Liver (tissue), 9 donors: ENCODE measurements around the gene ASAP2. TPM values are rescaled to one million over a fixed set of nuclear protein-coding genes. Genes with fewer than 3 reads are reported as not detected.

Experiments
- DNase-seq: peaks from one replicate; pipeline ENCODE4 v3.0.0-alpha.2; 2017; ENCODE audit warnings: low spot score
- H3K27ac ChIP-seq, 2 donors: one replicate each; pipeline ENCODE4 v1.7.0; 2013; ENCODE audit warnings: inconsistent platforms in 2 of 2, low read length in 2 of 2, control low read depth in 1 of 2, low read depth in 1 of 2, mild to moderate bottlenecking in 1 of 2
- H3K27me3 ChIP-seq, 4 donors: one replicate each; pipeline versions ENCODE4 v1.6.1 to v1.7.0; 2013; ENCODE audit warnings: low read length in 3 of 4, inconsistent platforms in 1 of 4, mild to moderate bottlenecking in 1 of 4, moderate library complexity in 1 of 4; ENCODE audit not compliant: control insufficient read depth in 4 of 4, insufficient read depth in 4 of 4
- H3K36me3 ChIP-seq, 4 donors: one replicate each; pipeline versions ENCODE4 v1.6.1 to v1.7.0; 2013; ENCODE audit warnings: low read length in 3 of 4, mild to moderate bottlenecking in 3 of 4, low read depth in 1 of 4, moderate library complexity in 1 of 4; ENCODE audit not compliant: control insufficient read depth in 4 of 4, insufficient read depth in 3 of 4
- H3K4me1 ChIP-seq, 4 donors: one replicate each; pipeline versions ENCODE4 v1.6.1 to v1.7.0; 2013; ENCODE audit warnings: low read length in 3 of 4, mild to moderate bottlenecking in 3 of 4, moderate library complexity in 1 of 4; ENCODE audit not compliant: control insufficient read depth in 4 of 4, insufficient read depth in 4 of 4
- H3K4me3 ChIP-seq, 3 donors: one replicate each; pipeline versions ENCODE4 v1.6.1 to v1.7.0; 2013; ENCODE audit warnings: low read length in 3 of 3, control low read depth in 1 of 3, low read depth in 1 of 3, mild to moderate bottlenecking in 1 of 3
- H3K9ac ChIP-seq, 2 donors: one replicate each; pipeline ENCODE4 v1.7.0; 2013; ENCODE audit warnings: low read length in 2 of 2, mild to moderate bottlenecking in 2 of 2, moderate library complexity in 2 of 2, control low read depth in 1 of 2, low read depth in 1 of 2
- H3K9me3 ChIP-seq, 4 donors: one replicate each; pipeline versions ENCODE4 v1.6.1 to v1.7.0; 2013; ENCODE audit warnings: low read length in 3 of 4; ENCODE audit not compliant: control insufficient read depth in 4 of 4
- ATF3 ChIP-seq: IDR thresholded peaks from 2 replicates; pipeline ENCODE4 v1.6.1; 2016; ENCODE audit warnings: antibody characterized with exemption
- CTCF ChIP-seq: fragments of 150-350 bp; IDR thresholded peaks from 2 replicates; pipeline ENCODE4 v1.5.1; 2017; ENCODE audit warnings: improper control_type of control experiment, low read depth, low read length; ENCODE audit not compliant: missing input control
- EGR1 ChIP-seq, 2 donors: IDR thresholded peaks; 2 replicates each; pipeline ENCODE4 v1.6.1; 2016 to 2018; ENCODE audit warnings: antibody characterized with exemption in 2 of 2, low read depth in 2 of 2
- FOXA1 ChIP-seq: IDR thresholded peaks from 2 replicates; pipeline ENCODE4 v1.6.1; 2016; ENCODE audit warnings: antibody characterized with exemption
- FOXA2 ChIP-seq: IDR thresholded peaks from 2 replicates; pipeline ENCODE4 v1.6.1; 2016; ENCODE audit warnings: antibody characterized with exemption
- GABPA ChIP-seq, 2 donors: IDR thresholded peaks in 1 of 2; conservative IDR thresholded peaks in 1 of 2; 2 replicates each; pipeline ENCODE4 v1.6.1; 2016; ENCODE audit warnings: antibody characterized with exemption in 2 of 2, mild to moderate bottlenecking in 1 of 2, moderate library complexity in 1 of 2
- HNF4A ChIP-seq, 2 donors: conservative IDR thresholded peaks; 2 replicates each; pipeline ENCODE4 v1.6.1; 2016; ENCODE audit warnings: antibody characterized with exemption in 2 of 2, mild to moderate bottlenecking in 2 of 2
- HNF4G ChIP-seq: IDR thresholded peaks from 2 replicates; pipeline ENCODE4 v1.6.1; 2016; ENCODE audit warnings: antibody characterized with exemption
- JUND ChIP-seq, 2 donors: IDR thresholded peaks; 2 replicates each; pipeline ENCODE4 v1.6.1; 2016; ENCODE audit warnings: antibody characterized with exemption in 2 of 2
- NR2F2 ChIP-seq: IDR thresholded peaks from 2 replicates; pipeline ENCODE4 v1.6.1; 2016; ENCODE audit warnings: antibody characterized with exemption
- RAD21 ChIP-seq, 2 donors: IDR thresholded peaks; 2 replicates each; pipeline ENCODE4 v1.6.1; 2016; ENCODE audit warnings: antibody characterized with exemption in 2 of 2, mild to moderate bottlenecking in 2 of 2
- REST ChIP-seq: IDR thresholded peaks from 2 replicates; pipeline ENCODE4 v1.6.1; 2016; ENCODE audit warnings: antibody characterized with exemption, mild to moderate bottlenecking
- TAF1 ChIP-seq: conservative IDR thresholded peaks from 2 replicates; pipeline ENCODE4 v1.6.1; 2016; ENCODE audit warnings: antibody characterized with exemption, mild to moderate bottlenecking
- YY1 ChIP-seq: IDR thresholded peaks from 2 replicates; pipeline ENCODE4 v1.6.1; 2016; ENCODE audit warnings: antibody characterized with exemption, mild to moderate bottlenecking
- ZBTB33 ChIP-seq: IDR thresholded peaks from 2 replicates; pipeline ENCODE4 v1.6.1; 2016; ENCODE audit warnings: antibody characterized with exemption
- WGBS: extraction: QIAGEN DNeasy Blood & Tissue Kit; methylation state at CpG from one replicate; pipeline ENCODE4 v1.1.7; 2013; 5-methylcytosine and 5-hydroxymethylcytosine counted together
- polyA plus RNA-seq, 2 donors: library from polyadenylated mRNA; stranded (reverse) in 1 of 2; unstranded in 1 of 2; fragments of 200-250 nt in 1 of 2; fragments of >200 nt in 1 of 2; fragmentation: Nextera tagmentation in 1 of 2; extraction: Ambion mirVana in 1 of 2; gene quantifications; one replicate each; pipeline versions ENCODE4 v1.2.1 to v1.2.3, GENCODE V29; 2013 to 2015
- total RNA-seq, 2 donors: library from RNA; depleted of rRNA; stranded (reverse); fragments of >200 nt; gene quantifications; one replicate each; pipeline ENCODE4 v1.2.3, GENCODE V29; 2014
- donor health status: healthy.
- donor health status: healthy.
- donor health status: healthy.
- donor health status: healthy.
- donor health status: healthy.

ASAP2 gene
- total and polyA plus RNA-seq, 4 donors = 0.36 to 5.9 (median 2.6) TPM

- Histone ChIP-seq H3K9ac (peak overlapping the region in 1 of 2 donors; percentile 34), H3K9me3 (no peaks in the 10 kb centered on the region), H3K4me1 (peaks cover 4 to 30% (median 17%) of the 10 kb centered on the region in 4 donors), H3K36me3 (no peaks in the 10 kb centered on the region), H3K27me3 (no peaks in the 10 kb centered on the region), H3K27ac (peak overlapping the region; percentile 37 to 59), H3K4me3 (no peak overlapping the region)
- DNase-seq = peak; percentile 44
- WGBS = 30% methylated on average over 7 of the region's 7 CpGs
- peak; percentile 87 to 90 for TF ChIP-seq RAD21 (IDR thresholded peaks at IDR 0.05)
- peak; percentile 69 for TF ChIP-seq YY1
- no peak for TF ChIP-seq HNF4A (conservative IDR thresholded peaks at IDR 0.05)
- TF ChIP-seq CTCF = peak; percentile 70
- no peak for TF ChIP-seq TAF1
These were observed 127.1 kb downstream of the ASAP2 start for GRCh38 chr2:9333591-9334171.

- no peak overlapping the region for H3K4me3 ChIP-seq
- H3K27ac ChIP-seq = peak overlapping the region; percentile 70 to 91
- no peak for TF ChIP-seq FOXA1
- TF ChIP-seq NR2F2 = no peak
- no peak for TF ChIP-seq REST
- TF ChIP-seq GABPA (IDR thresholded peaks at IDR 0.05 in 1 of 2, conservative IDR thresholded peaks at IDR 0.05 in 1 of 2) = no peak
- TF ChIP-seq TAF1 = no peak
- no peak for TF ChIP-seq FOXA2
- TF ChIP-seq ZBTB33 = no peak
- TF ChIP-seq EGR1 (IDR thresholded peaks at IDR 0.05; ENCODE audit: low read depth in 2 of 2) = no peak
- no peak for TF ChIP-seq YY1
- TF ChIP-seq ATF3 = no peak
- no peak for TF ChIP-seq JUND (IDR thresholded peaks at IDR 0.05)
- no peak for TF ChIP-seq HNF4G
- no peak for TF ChIP-seq HNF4A (conservative IDR thresholded peaks at IDR 0.05)
- no peak for TF ChIP-seq RAD21 (IDR thresholded peaks at IDR 0.05)
- peaks cover 4 to 30% (median 17%) of the 10 kb centered on the region in 4 donors for H3K4me1 ChIP-seq
- no peaks in the 10 kb centered on the region for H3K36me3 ChIP-seq
- no peaks in the 10 kb centered on the region for H3K27me3 ChIP-seq
- H3K9ac ChIP-seq = peak overlapping the region in 1 of 2 donors; percentile 67
- no peaks in the 10 kb centered on the region for H3K9me3 ChIP-seq
- DNase-seq = no peak
- whole genome bisulfite sequencing = 87% methylated on average over 14 of the region's 14 CpGs
These were observed 128.1 kb downstream of the ASAP2 start for GRCh38 chr2:9334761-9335160.
